Rectal smooth muscle tissue (tissue), 1 donor: Measurements from ENCODE around the gene ST3GAL6.

Experiments used
- H3K27ac ChIP-seq: one replicate; pipeline ENCODE4 v1.7.0; 2013; ENCODE audit warnings: low read depth, low read length, inconsistent platforms
- H3K27me3 ChIP-seq: one replicate; pipeline ENCODE4 v1.7.0; 2013; ENCODE audit warnings: low read length; ENCODE audit not compliant: control insufficient read depth, insufficient read depth
- H3K36me3 ChIP-seq: one replicate; pipeline ENCODE4 v1.7.0; 2013; ENCODE audit warnings: low read length; ENCODE audit not compliant: control insufficient read depth, insufficient read depth
- H3K4me1 ChIP-seq: one replicate; pipeline ENCODE4 v1.7.0; 2013; ENCODE audit warnings: low read length; ENCODE audit not compliant: control insufficient read depth, insufficient read depth
- H3K4me3 ChIP-seq: one replicate; pipeline ENCODE4 v1.7.0; 2013; ENCODE audit warnings: low read length
- H3K9ac ChIP-seq: one replicate; pipeline ENCODE4 v1.7.0; 2013; ENCODE audit warnings: low read length

The ST3GAL6 gene

GRCh38 chr3:98732286-98733052 is 30.7 kb upstream of the ST3GAL6 start:
- Histone ChIP-seq H3K27me3 (peaks cover 2% of the 10 kb centered on the region), H3K4me3 (peak overlapping the region; percentile 68), H3K4me1 (peaks cover 7% of the 10 kb centered on the region), H3K36me3 (no peaks in the 10 kb centered on the region), H3K27ac (peak overlapping the region; percentile 45), H3K9ac (no peak overlapping the region)

- Histone ChIP-seq H3K4me3 (peak overlapping the region; percentile 68), H3K9ac (no peak overlapping the region), H3K4me1 (peaks cover 7% of the 10 kb centered on the region), H3K27ac (peak overlapping the region; percentile 45), H3K27me3 (peaks cover 2% of the 10 kb centered on the region), H3K36me3 (no peaks in the 10 kb centered on the region)
Measured at GRCh38 chr3:98733053-98733811, 29.9 kb upstream of the ST3GAL6 start.

GRCh38 chr3:98733812-98734281 is 29.3 kb upstream of the ST3GAL6 start:
- Histone ChIP-seq H3K9ac (no peak overlapping the region), H3K27me3 (peaks cover 2% of the 10 kb centered on the region), H3K36me3 (no peaks in the 10 kb centered on the region), H3K4me1 (peaks cover 7% of the 10 kb centered on the region), H3K4me3 (peak overlapping the region; percentile 68), H3K27ac (no peak overlapping the region)

GRCh38 chr3:98734306-98734705 is 28.8 kb upstream of the ST3GAL6 start:
- H3K27me3 ChIP-seq = peaks cover 2% of the 10 kb centered on the region
- no peak overlapping the region for H3K27ac ChIP-seq
- peak overlapping the region; percentile 68 for H3K4me3 ChIP-seq
- H3K36me3 ChIP-seq = no peaks in the 10 kb centered on the region
- no peak overlapping the region for H3K9ac ChIP-seq
- H3K4me1 ChIP-seq = peaks cover 7% of the 10 kb centered on the region

GRCh38 chr3:98734735-98735134 is 28.4 kb upstream of the ST3GAL6 start:
- no peak overlapping the region for H3K4me3 ChIP-seq
- H3K36me3 ChIP-seq = no peaks in the 10 kb centered on the region
- H3K4me1 ChIP-seq = peaks cover 7% of the 10 kb centered on the region
- H3K9ac ChIP-seq = no peak overlapping the region
- H3K27ac ChIP-seq = no peak overlapping the region
- H3K27me3 ChIP-seq = peaks cover 2% of the 10 kb centered on the region

- H3K4me1 ChIP-seq = peaks cover 7% of the 10 kb centered on the region
- peaks cover 2% of the 10 kb centered on the region for H3K27me3 ChIP-seq
- H3K9ac ChIP-seq = no peak overlapping the region
- H3K4me3 ChIP-seq = no peak overlapping the region
- H3K36me3 ChIP-seq = no peaks in the 10 kb centered on the region
- no peak overlapping the region for H3K27ac ChIP-seq
Measured at GRCh38 chr3:98735296-98735695, 27.8 kb upstream of the ST3GAL6 start.

- peaks cover 7% of the 10 kb centered on the region for H3K4me1 ChIP-seq
- no peak overlapping the region for H3K4me3 ChIP-seq
- peaks cover 2% of the 10 kb centered on the region for H3K27me3 ChIP-seq
- no peak overlapping the region for H3K27ac ChIP-seq
- H3K36me3 ChIP-seq = no peaks in the 10 kb centered on the region
- no peak overlapping the region for H3K9ac ChIP-seq
Measured at GRCh38 chr3:98735761-98736269, 27.3 kb upstream of the ST3GAL6 start.

GRCh38 chr3:98737301-98737700 is 25.8 kb upstream of the ST3GAL6 start:
- Histone ChIP-seq H3K27ac (no peak overlapping the region), H3K4me3 (no peak overlapping the region), H3K36me3 (no peaks in the 10 kb centered on the region)

GRCh38 chr3:98739266-98739665 is 23.9 kb upstream of the ST3GAL6 start:
- Histone ChIP-seq H3K27ac (no peak overlapping the region), H3K36me3 (no peaks in the 10 kb centered on the region), H3K9ac (no peak overlapping the region), H3K4me3 (no peak overlapping the region), H3K4me1 (peaks cover 2% of the 10 kb centered on the region), H3K27me3 (no peaks in the 10 kb centered on the region)

More at GRCh38 chr3:98737301-98737700, 25.8 kb upstream of the ST3GAL6 start:
- Histone ChIP-seq H3K9ac (no peak overlapping the region), H3K4me1 (peaks cover 7% of the 10 kb centered on the region), H3K27me3 (peaks cover 2% of the 10 kb centered on the region)

- Histone ChIP-seq H3K27ac (no peak overlapping the region), H3K4me3 (no peak overlapping the region), H3K36me3 (no peaks in the 10 kb centered on the region), H3K9ac (no peak overlapping the region), H3K4me1 (no peaks in the 10 kb centered on the region), H3K27me3 (no peaks in the 10 kb centered on the region)
Measured at GRCh38 chr3:98740324-98740723, 22.8 kb upstream of the ST3GAL6 start.

GRCh38 chr3:98741121-98741716 is 21.9 kb upstream of the ST3GAL6 start:
- Histone ChIP-seq H3K36me3 (no peaks in the 10 kb centered on the region), H3K4me3 (no peak overlapping the region), H3K27me3 (no peaks in the 10 kb centered on the region), H3K4me1 (no peaks in the 10 kb centered on the region), H3K9ac (no peak overlapping the region), H3K27ac (no peak overlapping the region)

- Histone ChIP-seq H3K27ac (no peak overlapping the region), H3K4me3 (no peak overlapping the region), H3K4me1 (no peaks in the 10 kb centered on the region), H3K27me3 (no peaks in the 10 kb centered on the region), H3K36me3 (no peaks in the 10 kb centered on the region), H3K9ac (no peak overlapping the region)
Measured at GRCh38 chr3:98743071-98743470, 20.1 kb upstream of the ST3GAL6 start.
